Activated T-helper 1 cell treated with Interleukin-2 at 50 U/mL for 16 hours (primary cell): ENCODE results near the gene GTPBP6.
"Not testable (repeated sequence)": the region's sequence is repeated elsewhere in the genome, so short reads cannot be mapped to it uniquely, and the experiment has no call there.

ENCODE experiments used
- DNase-seq: peaks from one replicate; pipeline ENCODE4 v3.0.0-alpha.2; 2020; ENCODE audit warnings: low read depth

Gene GTPBP6

GRCh38 chrX:264006-264405, 54.6 kb downstream of the GTPBP6 start:
- DNase-seq: not testable (repeated sequence)

GRCh38 chrX:262381-262909, 56.2 kb downstream of the GTPBP6 start:
- no peak for DNase-seq

- DNase-seq: no peak
Measured at GRCh38 chrX:261919-262352, 56.7 kb downstream of the GTPBP6 start.

GRCh38 chrX:261167-261918, 57.3 kb downstream of the GTPBP6 start:
- no peak for DNase-seq

GRCh38 chrX:259692-260355, 58.8 kb downstream of the GTPBP6 start:
- no peak for DNase-seq

- no peak for DNase-seq
Measured at GRCh38 chrX:258291-259040, 60.1 kb downstream of the GTPBP6 start.

GRCh38 chrX:257681-258289, 60.8 kb downstream of the GTPBP6 start:
- no peak for DNase-seq

GRCh38 chrX:257054-257453, 61.5 kb downstream of the GTPBP6 start:
- DNase-seq: not testable (repeated sequence)

GRCh38 chrX:255923-256331, 62.7 kb downstream of the GTPBP6 start:
- no peak for DNase-seq
